ENCODE results near the gene ADPRHL1.
"Not testable (repeated sequence)": the region's sequence is repeated elsewhere in the genome, so short reads cannot be mapped to it uniquely, and the experiment has no call there.

The ADPRHL1 gene

DNA sequence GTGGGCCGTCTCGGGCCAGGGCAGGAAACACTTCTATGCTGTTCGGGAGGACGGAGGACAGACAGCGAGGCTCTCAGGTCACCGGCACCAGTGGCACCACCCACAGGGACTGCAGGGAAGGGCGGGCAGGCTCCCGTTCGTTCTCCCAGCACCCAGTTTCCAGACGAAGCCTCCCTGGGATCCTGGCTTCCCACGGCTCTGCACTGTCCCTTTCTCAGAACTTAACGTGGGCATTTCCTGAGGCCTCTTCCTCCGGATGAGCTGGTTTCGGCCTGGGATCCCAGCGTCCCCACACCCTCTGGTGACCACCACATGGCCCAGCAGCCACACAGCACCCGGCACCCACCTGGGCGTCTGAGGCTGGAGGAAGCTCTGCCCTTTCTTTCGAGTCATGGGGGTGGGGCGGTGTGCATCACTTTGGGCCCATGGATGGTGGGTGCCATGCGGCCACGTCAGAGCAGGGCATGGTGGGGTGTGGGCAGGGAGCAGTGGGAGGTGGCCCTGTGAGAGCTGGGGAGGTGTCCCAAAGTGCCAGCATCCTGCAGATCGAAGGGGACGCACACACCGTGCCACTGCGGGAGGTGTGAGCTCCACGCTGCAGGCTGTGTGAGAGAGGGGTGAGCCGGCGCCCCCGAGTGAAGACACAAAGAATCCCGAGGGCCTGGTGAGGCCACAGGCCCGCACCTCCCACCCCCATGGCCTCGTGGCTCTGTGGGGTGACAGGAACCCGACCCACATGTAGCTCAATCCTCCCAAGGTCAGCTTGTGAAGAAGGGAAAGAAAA lies 50.6 kb downstream of the ADPRHL1 start:
- DNase-seq (ENCODE audit: low read depth in 2 of 2), result no peak

DNA sequence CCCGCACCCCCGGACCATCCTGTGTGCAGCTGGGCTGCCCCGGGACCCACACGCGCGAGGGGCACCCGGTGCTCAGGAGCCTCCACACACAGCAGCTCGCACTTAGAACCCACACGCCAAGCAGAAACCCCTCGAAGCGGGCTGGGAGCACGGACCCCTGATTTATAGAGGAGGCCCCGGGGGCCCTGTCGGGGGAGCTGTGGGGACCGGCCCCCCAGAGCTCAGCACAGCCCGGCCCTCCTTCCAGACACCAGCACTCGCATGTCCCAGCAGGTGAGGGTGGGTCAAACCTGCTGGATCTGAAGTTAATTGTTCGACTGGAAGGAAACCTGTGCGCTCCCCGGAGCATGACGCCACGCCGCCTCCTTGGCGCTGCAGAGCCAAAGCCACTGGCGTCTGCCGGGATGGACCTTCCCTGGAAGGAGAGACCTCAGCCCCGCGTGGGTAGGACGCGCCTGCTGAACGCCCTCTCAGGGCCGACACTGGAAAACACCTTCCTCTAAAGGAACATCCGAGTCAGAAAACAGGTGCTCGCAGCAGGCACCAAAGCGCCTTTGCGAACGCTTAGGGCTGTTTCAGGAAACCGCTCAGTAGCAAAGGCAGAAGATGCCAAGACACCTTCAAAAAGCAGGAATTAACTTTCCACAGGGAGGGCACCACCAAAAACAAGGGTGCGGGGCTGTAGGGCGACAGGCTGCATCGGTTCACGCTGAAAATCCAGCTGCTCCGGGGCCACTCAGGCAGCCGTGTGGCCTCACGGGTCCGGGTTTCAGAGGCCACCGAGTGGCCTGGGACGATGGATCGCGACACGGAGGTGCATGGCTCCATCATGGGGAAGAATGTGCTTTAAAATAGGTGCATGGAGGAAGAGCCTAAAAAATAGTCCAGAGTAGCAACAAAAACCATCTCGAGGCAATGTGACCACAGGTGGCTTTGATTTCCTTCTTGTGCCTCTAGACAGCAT lies 51.6 kb downstream of the ADPRHL1 start:
- no peak for DNase-seq (ENCODE audit: low read depth in 2 of 2)

DNA sequence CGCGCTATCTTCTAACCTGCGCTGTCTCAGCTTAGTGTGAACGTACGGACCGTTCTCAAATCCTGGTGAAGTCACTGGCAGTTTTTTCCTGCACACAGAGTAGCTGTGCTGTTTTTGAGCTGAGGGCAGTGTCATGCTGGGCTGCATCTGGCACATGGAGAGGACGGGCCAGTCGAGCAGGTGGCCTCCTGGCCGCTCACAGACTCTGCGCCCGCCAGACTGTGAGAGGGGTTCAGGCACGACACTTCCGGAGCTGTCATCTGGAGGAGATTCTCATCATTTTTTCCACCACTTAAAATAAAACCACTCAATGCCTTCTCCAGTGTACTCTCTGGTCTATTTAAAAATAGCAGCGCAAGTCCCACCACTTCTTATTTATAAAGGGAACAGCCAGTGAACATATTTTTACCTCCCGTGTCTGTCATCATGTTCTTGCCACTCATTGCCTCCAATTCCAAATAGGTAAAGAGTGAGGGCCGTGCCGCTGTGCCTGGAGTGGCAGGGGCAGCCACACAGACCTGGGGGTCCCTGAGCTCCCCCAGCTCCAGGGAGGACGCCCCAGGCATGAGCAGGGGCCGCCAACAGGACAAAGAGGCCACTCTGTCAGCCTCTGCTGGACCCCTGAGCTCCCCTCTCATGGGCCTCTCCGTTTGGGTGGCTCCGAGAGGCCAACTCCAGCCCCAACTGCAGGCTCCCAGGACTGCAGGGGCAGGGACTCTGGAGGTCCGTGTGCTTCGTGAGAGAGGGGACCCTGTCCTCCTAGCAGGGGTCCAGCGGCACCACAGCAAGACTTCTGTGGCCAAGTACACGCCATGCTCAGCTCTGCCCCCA lies 52.5 kb downstream of the ADPRHL1 start:
- no peak for DNase-seq (ENCODE audit: low read depth in 2 of 2)

DNA sequence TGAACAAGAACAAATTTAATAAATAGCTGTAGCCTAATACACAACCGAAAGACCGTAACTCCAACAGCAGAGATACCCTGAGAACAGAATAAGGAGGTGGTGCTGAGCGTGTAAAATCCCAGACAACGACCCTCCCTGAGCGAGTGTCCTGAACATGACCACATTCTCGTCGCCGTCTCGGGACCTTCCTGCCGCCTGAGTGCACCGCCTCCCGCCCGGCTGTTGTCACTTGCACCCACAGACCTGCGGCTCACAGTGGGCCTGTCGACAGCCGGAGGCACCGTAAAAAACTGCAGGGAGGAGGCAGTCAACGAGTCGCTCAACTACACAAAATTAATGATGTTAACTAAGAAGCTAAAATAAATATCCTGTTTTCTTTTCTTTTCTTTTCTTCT lies 53.5 kb downstream of the ADPRHL1 start:
- DNase-seq (ENCODE audit: low read depth in 2 of 2), result no peak

DNA sequence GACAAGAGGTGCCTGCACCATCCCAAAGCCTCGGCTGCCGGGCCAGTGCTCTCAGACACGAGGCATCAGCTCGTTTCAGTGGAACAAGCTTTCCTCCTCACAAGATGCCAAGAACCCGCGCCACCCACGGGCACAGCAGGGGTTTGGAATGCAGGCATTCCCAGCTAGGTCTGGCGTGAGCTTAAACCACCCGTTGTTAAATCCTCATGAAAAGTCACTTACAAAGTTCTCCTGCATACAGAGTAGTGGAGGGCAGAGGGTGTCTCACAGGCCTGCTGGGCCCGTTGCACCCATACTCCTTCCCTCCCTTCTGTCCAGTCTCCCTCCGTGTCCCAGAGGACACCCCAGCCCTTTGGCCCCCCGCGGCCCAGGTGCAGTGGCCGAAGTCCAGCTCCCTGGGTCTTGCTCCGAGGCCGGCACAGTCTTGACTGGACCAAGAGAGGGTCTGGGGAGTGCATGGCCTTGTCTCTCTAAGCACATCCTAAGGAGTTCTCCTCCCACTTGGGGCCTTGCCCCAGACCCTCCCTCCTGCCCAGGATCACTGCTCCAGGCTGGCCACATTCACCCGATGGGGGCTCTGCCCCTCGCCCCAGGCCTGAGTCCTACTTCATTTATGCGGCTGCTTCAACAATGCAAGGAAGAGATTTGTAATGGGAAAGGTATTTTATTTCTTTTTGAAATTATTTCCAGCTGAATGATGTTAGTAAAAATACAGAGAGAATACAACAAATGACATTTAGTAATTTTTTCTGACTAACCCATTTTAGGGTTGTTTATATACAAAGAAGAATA lies 54.1 kb downstream of the ADPRHL1 start:
- no peak for DNase-seq (ENCODE audit: low read depth in 2 of 2)

DNA sequence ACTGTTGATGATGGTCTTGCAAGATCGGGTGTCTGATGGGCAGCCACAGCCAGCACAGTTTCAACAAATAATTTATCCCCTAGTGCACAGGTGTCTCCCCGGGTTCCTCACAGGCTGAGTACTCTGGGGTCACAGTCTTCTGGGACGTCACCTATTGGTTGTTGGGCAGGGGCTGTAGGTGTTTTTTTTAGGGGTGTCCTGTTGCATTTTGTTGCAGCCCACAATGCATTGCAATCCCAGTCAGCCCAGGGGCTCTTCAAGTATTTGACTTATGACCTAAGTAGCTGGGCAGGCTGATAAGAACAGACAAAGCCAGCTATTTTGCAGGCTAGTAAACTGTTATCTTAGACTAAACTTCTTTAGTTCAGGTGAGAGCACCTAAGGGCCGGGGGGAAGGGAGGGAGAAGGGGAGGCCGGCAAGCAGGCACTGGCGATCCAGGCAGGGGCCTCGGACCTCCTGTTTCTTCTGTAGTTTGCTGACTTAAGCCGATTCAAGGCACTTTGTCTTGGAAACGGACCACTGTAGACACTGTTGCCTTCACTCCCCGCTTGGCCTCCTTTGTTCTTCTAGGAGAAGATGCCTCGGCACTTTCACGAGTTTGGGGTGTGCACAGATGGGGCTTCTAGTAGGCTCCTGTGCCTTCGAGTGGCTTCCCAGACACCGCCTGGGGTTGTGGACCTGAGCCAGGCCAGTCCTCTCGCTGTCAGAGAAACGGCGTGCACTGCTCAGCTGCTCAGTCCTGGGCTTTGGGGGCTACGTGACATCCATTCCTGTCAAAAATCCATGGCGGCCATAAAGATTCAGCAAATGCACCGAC lies 55.5 kb downstream of the ADPRHL1 start:
- no peak for DNase-seq (ENCODE audit: low read depth in 2 of 2)

DNA sequence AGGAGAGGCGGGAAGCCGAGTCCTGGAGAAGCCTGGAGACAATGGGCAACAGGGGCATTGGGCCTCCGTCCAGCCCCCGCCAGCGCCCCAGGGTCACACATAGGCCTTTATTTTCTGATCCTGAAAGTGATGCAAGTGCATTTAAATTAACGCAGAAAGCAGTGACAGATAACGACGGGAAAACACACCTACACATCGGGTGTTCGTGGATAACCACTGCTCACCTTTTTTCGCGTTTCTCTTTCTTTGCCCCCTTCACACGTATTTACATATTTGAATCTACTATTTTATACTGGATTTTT lies 59.0 kb downstream of the ADPRHL1 start:
- DNase-seq (ENCODE audit: low read depth in 2 of 2), result no peak

DNA sequence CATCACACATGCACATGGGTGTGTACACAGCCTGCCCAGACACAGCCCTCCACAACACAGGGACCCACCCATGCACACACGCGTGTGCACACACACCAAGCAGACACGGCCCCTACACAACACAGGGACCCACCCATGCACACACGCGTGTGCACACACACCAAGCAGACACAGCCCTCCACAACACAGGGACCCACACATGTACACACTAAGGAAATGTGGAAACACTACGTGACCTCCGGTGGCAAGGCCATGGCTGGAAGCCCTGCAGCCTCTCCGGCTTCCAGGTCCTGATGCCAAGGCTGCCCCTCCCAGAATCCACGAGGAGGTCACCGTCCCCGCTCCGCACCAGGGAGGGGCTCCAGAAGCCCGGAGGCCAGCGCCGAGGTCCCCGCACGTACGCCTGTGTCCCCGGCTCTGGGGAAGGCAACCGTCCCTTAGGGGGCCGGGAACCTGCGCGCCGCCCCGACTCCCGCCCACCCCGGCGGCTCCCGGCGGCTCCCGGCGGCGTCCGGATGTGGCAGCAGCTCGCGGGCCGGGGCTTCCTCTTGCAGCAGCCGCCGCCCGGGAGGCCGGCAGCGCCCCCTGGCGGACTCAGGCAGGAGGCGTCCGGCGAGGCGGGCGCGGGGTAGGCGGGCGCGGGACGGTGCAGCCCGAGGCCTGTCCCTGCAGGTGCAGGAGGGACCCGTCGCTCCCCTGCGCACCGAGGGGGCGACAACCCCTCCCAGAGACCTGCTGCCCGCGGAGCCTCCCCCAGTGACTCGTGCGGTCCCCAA lies 59.5 kb downstream of the ADPRHL1 start:
- peak; percentile 51 to 58 for DNase-seq (ENCODE audit: low read depth in 2 of 2)

DNA sequence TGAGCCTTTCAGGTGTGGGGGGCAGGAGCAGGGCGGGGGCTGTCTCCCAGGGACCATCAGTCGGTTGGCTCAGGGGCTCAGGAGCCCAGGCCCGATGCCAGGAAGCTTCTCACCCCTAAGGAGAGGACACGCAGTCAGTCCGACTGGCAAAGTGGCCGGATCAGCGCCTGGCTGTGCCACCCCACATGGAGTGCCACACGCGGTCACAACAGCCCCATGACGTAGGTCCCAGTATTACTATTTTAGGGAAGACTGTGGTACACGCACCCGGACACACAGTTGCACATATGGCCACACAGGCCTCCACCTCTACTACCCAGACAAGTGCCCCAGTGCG lies 60.1 kb downstream of the ADPRHL1 start:
- no peak for DNase-seq (ENCODE audit: low read depth in 2 of 2)

DNA sequence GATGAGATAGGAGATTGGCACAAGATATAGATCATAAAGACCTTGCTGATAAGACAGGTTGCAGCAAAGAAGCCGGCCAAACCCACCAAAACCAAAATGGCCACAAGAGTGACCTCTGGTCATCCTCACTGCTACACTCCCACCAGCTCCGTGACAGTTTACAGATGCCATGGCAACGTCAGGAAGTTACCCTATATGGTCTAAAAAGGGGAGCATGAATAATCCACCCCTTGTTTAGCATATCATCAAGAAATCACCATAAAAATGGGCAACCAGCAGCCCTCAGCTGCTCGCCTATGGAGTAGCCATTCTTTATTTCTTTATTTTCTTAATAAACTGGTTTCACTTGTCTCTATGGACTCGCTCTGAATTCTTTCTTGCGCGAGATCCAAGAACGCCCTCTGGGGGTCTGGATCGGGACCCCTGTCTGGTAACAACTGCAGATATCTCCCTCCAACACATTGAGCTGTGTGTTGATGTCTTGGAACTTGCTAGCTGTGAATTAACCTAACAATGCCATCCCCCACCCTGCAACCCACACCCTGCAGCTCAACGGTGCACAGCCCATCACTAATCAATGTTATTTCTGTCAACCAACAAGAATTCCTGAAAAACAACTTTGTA lies 62.3 kb downstream of the ADPRHL1 start:
- no peak for DNase-seq (ENCODE audit: low read depth in 2 of 2)

DNA sequence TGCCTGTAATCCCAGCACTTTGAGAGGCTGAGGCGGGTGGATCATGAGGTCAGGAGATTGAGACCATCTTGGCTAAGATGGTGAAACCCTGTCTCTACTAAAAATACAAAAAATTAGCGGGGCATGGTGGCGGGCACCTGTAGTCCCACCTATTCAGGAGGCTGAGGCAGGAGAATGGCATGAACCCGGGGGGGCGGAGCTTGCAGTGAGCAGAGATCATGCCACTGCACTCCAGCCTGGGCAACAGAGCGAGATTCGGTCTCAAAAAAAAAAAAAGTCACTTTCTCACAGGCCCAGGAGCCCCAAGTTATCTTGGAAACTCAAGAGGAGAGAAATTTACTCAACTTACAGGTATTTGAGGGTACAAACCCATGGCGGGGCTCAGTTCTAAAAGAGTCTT lies 63.7 kb downstream of the ADPRHL1 start:
- DNase-seq (ENCODE audit: low read depth in 2 of 2), result not testable (repeated sequence)

DNA sequence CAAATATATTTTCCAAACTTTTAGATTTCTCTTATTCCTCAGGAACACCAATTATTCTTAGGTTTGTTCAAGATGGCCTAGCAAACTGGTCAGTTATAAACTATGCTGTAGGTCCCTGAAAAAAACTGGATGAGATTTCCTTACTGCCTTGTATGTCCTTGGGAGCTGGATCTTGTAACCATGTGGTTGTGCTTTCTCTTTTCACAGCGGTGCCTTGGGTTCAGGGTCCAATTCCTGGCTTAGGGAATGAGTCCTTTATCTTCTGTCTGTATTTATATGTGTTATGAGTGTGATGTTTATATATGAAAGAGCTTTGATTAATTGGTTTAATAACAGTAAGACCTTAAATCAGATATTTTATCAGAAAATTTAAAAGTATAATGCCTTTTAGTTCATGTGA lies 65.9 kb downstream of the ADPRHL1 start:
- DNase-seq (ENCODE audit: low read depth in 2 of 2), result no peak

DNA sequence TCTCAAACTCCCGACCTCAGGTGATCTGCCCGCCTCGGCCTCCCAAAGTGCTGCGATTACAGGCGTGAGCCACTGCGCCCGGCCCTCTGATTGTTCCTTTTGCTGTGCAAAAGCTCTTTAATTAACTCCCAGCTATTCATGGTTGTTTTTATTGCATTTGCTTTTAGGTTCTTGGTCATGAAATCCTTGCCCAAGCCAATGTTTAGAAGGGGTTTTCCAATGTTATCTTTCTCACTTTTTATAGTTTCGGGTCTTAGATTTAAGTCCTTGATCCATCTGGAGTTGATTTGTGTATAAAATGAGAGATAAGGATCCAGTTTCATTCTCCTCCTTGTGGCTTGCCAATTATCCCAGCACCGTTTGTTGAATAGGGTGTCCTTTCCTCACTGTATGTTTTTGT lies 70.2 kb downstream of the ADPRHL1 start:
- DNase-seq (ENCODE audit: low read depth in 2 of 2), result no peak

DNA sequence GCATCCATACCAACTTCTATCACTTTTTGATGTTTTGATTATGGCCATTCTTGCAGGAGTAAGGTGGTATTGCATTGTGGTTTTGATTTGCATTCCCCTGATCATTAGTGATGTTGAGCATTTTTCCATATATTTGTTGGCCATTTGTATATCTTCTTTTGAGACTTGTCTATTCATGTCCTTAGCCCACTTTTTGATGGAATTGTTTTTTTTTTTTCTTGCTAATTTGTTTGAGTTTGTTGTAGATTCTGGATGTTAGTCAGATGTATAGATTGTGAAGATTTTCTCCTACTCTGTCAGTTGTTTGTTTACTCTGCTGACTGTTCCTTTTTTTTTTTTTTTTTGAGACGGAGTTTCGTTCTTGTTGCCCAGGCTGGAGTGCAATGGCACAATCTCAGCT lies 70.7 kb downstream of the ADPRHL1 start:
- DNase-seq (ENCODE audit: low read depth in 2 of 2), result not testable (repeated sequence)

DNA sequence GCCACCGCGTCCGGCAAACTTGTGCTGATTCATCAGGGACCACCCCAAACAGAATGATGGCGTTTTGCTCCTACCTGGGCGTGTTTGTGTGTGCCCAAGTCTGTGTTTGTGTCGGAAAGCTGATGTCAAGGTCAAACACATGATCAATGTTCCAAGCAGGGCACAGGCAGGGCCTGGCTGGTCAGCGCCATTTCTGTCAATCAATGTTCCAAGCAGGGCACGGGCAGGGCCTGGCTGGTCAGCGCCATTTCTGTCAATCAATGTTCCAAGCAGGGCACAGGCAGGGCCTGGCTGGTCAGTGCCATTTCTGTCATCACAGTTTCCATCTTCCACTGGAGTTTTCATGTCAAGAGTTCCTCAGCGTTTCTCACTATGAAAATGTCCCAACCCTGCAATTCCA lies 74.5 kb downstream of the ADPRHL1 start:
- no peak for DNase-seq (ENCODE audit: low read depth in 2 of 2)

DNA sequence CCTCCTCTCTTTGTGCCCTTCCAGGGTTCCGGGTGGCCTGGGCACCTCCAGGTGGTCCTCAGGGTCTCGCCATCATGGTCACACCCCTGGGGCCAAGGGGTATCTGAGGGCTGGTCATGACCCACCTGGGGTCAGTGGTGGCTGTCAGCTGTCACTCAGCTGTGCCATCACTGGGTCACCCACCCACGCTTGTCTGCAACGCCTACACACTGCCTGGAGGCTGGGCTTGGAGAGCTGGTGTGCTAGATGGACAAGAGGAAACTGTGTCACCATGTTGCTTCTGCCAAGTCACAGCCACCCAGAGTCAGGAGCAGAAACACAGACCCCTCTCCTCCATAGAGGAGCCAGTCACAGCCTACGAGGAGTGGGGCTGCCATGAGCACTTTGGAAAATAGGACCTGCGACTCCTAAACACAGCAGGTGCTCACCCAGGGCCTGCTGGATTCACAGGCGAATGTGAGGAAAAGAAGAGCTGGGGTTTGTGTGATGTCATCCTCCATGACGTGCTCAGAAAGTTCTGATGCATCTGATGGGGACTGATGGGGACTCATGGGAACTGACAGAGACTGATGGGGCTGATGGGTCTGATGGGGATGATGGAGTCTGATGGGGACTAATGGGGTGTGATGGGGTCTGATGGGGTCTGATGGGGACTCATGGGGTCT lies 78.6 kb downstream of the ADPRHL1 start:
- DNase-seq (ENCODE audit: low read depth in 2 of 2), result no peak

DNA sequence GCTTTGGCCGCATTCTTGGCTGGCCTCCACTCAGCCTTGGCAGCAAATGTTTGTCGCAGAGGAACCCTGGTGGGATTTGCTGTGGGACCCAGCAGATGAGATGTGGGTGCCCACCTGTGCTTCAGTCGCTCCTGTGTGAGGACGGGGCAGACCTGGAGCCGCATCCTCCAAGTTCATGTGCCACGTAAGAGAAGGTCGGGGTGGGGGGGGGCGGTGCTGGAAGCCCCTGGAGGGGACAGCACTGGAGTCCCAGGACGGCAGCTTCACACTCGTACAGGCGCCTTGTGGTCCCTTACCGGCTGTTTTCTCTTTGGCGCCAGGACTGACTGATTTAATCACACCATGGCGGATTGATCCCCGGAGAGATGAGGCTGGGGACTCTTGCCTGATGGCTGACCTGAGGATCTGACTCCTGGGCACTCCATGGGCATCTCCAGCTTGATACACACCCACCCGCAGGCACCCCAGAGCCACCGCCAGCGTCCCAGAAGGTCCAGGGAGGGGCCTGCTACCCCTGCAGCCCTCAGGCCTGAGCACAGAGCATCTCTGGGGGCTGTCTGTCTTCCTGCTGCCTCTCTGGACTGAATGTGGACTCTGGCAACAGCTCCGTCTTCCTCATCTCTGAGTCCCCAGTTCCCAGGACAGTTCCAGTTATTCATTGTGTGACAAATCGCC lies 79.3 kb downstream of the ADPRHL1 start:
- DNase-seq (ENCODE audit: low read depth in 2 of 2), result no peak

DNA sequence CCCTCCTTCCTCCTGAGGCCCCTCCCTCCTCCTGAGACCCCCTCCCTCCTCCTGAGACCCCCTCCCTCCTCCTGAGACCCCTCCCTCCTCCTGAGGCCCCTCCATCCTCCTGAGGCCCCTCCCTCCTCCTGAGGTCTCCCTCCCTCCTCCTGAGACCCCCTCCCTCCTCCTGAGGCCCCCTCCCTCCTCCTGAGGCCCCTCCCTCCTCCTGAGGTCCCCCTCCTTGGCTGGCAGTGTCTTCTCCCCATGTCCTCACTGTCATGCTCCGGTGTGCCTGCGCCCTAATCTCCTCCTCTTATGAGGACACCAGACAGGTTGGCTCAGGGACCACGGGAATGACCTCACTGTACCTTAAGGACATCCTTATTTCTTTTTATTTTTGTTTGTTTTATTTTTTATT lies 81.6 kb downstream of the ADPRHL1 start:
- not testable (repeated sequence) for DNase-seq (ENCODE audit: low read depth in 2 of 2)

Data from stimulated activated CD8-positive, alpha-beta memory T cell treated with anti-CD3 and anti-CD28 coated beads, Interleukin-15, amount 100 ng/mL, for 4 hours (primary cell).